Body of pancreas (tissue), 4 donors: ENCODE results near the gene CLCF1. TPM values are rescaled to one million over a fixed set of nuclear protein-coding genes. Genes with fewer than 3 reads are reported as not detected.
A peak's percentile ranks its signal among the peaks of the same experiment; 100 is the strongest.

Experiments used
- ATAC-seq: fragments of 150-250 bp; one replicate; pipeline ENCODE4 v1.9.1; 2016
- DNase-seq, 4 donors: peaks; one replicate each; pipeline ENCODE4 v3.0.0-alpha.2; 2019
- H3K27ac ChIP-seq, 4 donors: fragments of 200-600 bp; sonication (generic); 1 replicate in 3 of 4; 2 replicates in 1 of 4; pipeline versions ENCODE4 v1.5.1 to v1.6.1; 2016 to 2019; ENCODE audit warnings: mild to moderate bottlenecking in 1 of 4, mixed read lengths in 1 of 4, moderate library complexity in 1 of 4
- H3K27me3 ChIP-seq, 2 donors: fragments of 200-600 bp; sonication (generic); one replicate each; pipeline ENCODE4 v1.6.0; 2016; ENCODE audit warnings: mild to moderate bottlenecking in 1 of 2
- H3K36me3 ChIP-seq, 2 donors: fragments of 200-600 bp; sonication (generic); replicated peaks in 1 of 2; 2 replicates each; pipeline ENCODE4 v1.5.1; 2016; ENCODE audit warnings: low read depth in 2 of 2; ENCODE audit not compliant: insufficient read depth in 1 of 2
- H3K4me1 ChIP-seq: fragments of 200-600 bp; sonication (generic); one replicate; pipeline ENCODE4 v1.6.0; 2016
- H3K4me3 ChIP-seq, 2 donors: fragments of 200-600 bp; sonication (generic); 1 replicate in 1 of 2; 2 replicates in 1 of 2; pipeline ENCODE4 v1.5.1; 2016 to 2019
- H3K9me3 ChIP-seq, 3 donors: fragments of 200-600 bp; sonication (generic); 1 replicate in 2 of 3; 2 replicates in 1 of 3; pipeline ENCODE4 v1.5.1; 2016
- POLR2A ChIP-seq, 3 donors: fragments of 450-650 bp; IDR thresholded peaks; one replicate each; pipeline ENCODE4 v1.6.1; 2016; ENCODE audit warnings: antibody characterized with exemption in 3 of 3, mild to moderate bottlenecking in 2 of 3
- WGBS, 2 donors: methylation state at CpG; one replicate each; pipeline ENCODE4 v1.1.5; 2017; 5-methylcytosine and 5-hydroxymethylcytosine counted together
- intact Hi-C: fragments of 100-400 bp; cut with DNase I; formaldehyde crosslinking; loops from one replicate; pipeline ENCODE4 v1.15.1; 2023
- total RNA-seq, 2 donors: library from RNA; depleted of rRNA; stranded (reverse); fragments of >200 nt; gene quantifications; one replicate each; pipeline ENCODE4 v1.1.0, GENCODE V29; 2016
- TF ChIP-seq, protein P1 (sequence below), 7 experiments: fragments of 450-650 bp in 4 of 7; fragments of 200-600 bp in 3 of 7; sonication (generic) in 3 of 7; IDR thresholded peaks; one replicate each; pipeline ENCODE4 v1.5.1; 2016 to 2019; ENCODE audit warnings: antibody characterized with exemption in 7 of 7

The CLCF1 gene
- total RNA-seq, 2 donors from 2014 or later, result 2.3 to 14.5 TPM

- 57 to 60% methylated on average over 13 to 15 of the region's 15 CpGs for WGBS, 2 donors
- DNase-seq (peak in 1 of 4 donors; percentile 15), ATAC-seq (no peak)
- H3K27ac ChIP-seq, result peak overlapping the region in 3 of 4 donors; percentile 8 to 95 (median 94)
- no peaks in the 10 kb centered on the region for H3K27me3 ChIP-seq
- TF ChIP-seq POLR2A (IDR thresholded peaks at IDR 0.05), result no peak
- no peaks in the 10 kb centered on the region for H3K36me3 ChIP-seq
- H3K9me3 ChIP-seq, result no peaks in the 10 kb centered on the region
- intact Hi-C loops, result loop anchor here (5.0 kb wide), 1 partner anchor 98 kb away; no protein-coding TSS in a partner anchor
- H3K4me1 ChIP-seq, result peaks cover 35% of the 10 kb centered on the region
- no peak overlapping the region for H3K4me3 ChIP-seq
These were observed 2.1 kb upstream of the CLCF1 start for GRCh38 chr11:67375320-67376055.

DNA sequence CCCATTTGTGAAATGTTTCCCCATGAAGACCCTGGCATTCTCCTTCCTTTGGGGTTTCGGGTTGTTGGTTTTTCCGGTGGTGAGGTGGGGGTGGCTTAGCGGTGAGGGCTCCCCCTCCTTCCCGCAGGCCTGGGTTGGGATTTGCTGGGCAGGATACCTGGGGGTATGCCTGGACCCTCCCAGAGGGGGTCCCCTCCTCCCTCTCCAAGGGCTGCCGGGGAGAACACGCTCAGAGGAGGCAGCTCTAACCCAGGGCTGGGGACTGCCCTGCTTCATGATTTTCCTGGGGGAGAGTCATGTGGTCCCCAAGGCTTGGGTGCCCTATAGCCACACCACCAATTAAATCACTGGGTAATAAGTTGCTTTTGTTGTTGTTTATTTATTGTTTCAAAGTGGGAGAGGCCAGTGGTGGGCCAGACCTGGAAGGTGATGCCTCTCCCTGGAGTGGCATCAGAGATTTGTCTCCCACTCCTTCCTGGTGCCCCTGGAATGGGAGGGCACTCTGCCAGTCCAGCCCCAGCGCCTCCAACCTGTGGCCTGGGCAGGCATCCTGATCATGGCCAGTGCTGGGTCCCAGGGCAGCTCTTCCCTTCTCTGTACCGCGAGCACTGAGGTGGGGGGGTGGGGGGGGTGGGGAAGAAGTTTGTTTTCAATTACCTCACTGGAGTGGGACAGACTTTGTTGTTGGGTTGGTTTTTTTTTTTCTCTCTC is 1.3 kb upstream of the CLCF1 start:
- Histone ChIP-seq H3K36me3 (no peaks in the 10 kb centered on the region), H3K27me3 (no peaks in the 10 kb centered on the region), H3K27ac (peak overlapping the region; percentile 89 to 95 (median 92)), H3K9me3 (no peaks in the 10 kb centered on the region), H3K4me1 (peaks cover 38% of the 10 kb centered on the region), H3K4me3 (no peak overlapping the region)
- intact Hi-C loops, result loop anchor here (5.0 kb wide), 1 partner anchor 97 kb away; no protein-coding TSS in a partner anchor
- peak in 2 of 4 donors; percentile 41 to 44 for DNase-seq
- WGBS, 2 donors, result 8 to 19% methylated on average over 3 to 9 of the region's 9 CpGs
- no peak for ATAC-seq
- no peak for TF ChIP-seq POLR2A (IDR thresholded peaks at IDR 0.05)
- TF ChIP-seq, protein P1, sequence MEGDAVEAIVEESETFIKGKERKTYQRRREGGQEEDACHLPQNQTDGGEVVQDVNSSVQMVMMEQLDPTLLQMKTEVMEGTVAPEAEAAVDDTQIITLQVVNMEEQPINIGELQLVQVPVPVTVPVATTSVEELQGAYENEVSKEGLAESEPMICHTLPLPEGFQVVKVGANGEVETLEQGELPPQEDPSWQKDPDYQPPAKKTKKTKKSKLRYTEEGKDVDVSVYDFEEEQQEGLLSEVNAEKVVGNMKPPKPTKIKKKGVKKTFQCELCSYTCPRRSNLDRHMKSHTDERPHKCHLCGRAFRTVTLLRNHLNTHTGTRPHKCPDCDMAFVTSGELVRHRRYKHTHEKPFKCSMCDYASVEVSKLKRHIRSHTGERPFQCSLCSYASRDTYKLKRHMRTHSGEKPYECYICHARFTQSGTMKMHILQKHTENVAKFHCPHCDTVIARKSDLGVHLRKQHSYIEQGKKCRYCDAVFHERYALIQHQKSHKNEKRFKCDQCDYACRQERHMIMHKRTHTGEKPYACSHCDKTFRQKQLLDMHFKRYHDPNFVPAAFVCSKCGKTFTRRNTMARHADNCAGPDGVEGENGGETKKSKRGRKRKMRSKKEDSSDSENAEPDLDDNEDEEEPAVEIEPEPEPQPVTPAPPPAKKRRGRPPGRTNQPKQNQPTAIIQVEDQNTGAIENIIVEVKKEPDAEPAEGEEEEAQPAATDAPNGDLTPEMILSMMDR (IDR thresholded peaks at IDR 0.05), result no peak

- WGBS, 2 donors, result 2 to 8% methylated on average over 15 to 33 of the region's 40 CpGs
- H3K27me3 ChIP-seq, result no peaks in the 10 kb centered on the region
- no peaks in the 10 kb centered on the region for H3K36me3 ChIP-seq
- peaks cover 38% of the 10 kb centered on the region for H3K4me1 ChIP-seq
- no peaks in the 10 kb centered on the region for H3K9me3 ChIP-seq
- DNase-seq, result peak; percentile 86 to 94 (median 89)
- peak overlapping the region; percentile 34 to 50 for H3K4me3 ChIP-seq
- intact Hi-C loops, result no loop called here
- peak; percentile 78 for ATAC-seq
- peak; percentile 53 to 86 (median 85) for TF ChIP-seq POLR2A (IDR thresholded peaks at IDR 0.05)
- TF ChIP-seq, protein P1 (IDR thresholded peaks at IDR 0.05), result peak; percentile 34 to 84 (median 74)
- H3K27ac ChIP-seq, result peak overlapping the region; percentile 89 to 95 (median 92)
These were observed 511 bp upstream of the CLCF1 start for GRCh38 chr11:67373648-67374570.

DNA sequence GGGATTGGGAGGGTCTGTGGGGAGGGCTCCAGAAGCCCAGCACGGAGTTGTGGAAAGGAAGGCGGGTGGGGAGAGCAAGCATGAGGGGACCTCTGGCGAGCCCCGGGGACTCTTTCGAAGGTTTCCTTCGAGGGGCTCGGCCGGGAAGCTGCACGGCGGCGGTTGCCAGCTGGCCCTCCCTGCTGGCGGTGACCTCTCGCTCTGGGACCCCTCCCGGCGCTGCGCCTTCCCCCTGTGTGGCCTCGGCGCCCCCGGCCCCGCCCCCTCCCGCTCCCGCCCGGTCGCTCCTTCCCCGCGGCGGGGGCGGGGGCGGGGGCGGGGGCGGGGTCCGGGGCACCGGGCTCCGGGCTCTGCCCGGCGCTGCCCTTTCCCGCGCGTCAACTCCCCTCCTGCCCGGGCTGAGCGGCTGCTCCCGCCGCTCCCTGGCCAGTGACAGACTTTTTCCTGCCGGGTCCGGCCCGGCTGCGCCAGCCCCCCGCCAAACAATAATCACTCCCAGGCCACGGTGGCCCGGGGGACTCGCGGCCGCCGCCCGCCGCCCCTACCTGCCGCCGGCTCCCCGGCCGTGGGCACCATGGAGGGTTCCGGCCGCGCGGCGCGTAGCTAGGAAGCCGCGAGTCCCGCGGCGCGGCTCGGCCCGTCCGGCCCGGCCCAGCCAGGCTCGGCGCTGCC is 941 bp downstream of the CLCF1 start:
- Histone ChIP-seq H3K36me3 (no peaks in the 10 kb centered on the region), H3K27ac (peak overlapping the region; percentile 89 to 95 (median 92)), H3K4me3 (peak overlapping the region; percentile 34 to 50), H3K4me1 (peaks cover 39% of the 10 kb centered on the region), H3K9me3 (no peaks in the 10 kb centered on the region), H3K27me3 (no peaks in the 10 kb centered on the region)
- DNase-seq (peak in 2 of 4 donors; percentile 40 to 47), ATAC-seq (peak; percentile 7)
- intact Hi-C loops, result no loop called here
- TF ChIP-seq, protein P1 (IDR thresholded peaks at IDR 0.05), result no peak
- TF ChIP-seq POLR2A (IDR thresholded peaks at IDR 0.05), result peak in 1 of 3 donors; percentile 27
- 0 to 10% methylated on average over 2 to 72 of the region's 78 CpGs for WGBS, 2 donors
